ENCODE results near the gene OGFOD2.

Gene OGFOD2

GRCh38 chr12:122994140-122994675 lies 19.2 kb downstream of the OGFOD2 start:
- no peak for TF ChIP-seq EZH2 (optimal IDR thresholded peaks at IDR 0.05; ENCODE audit: low read depth, low read length)
- no peak for TF ChIP-seq EZH2phosphoT487 (IDR thresholded peaks at IDR 0.05; ENCODE audit: low read length)
- TF ChIP-seq CTCF (IDR thresholded peaks at IDR 0.05; ENCODE audit: low read length), result no peak
- Histone ChIP-seq H3F3A (ENCODE audit: insufficient read depth, low read length) (no peaks in the 10 kb centered on the region), H3K9me2 (replicated peaks; ENCODE audit: insufficient read depth, low read length) (no peaks in the 10 kb centered on the region), H3K4me3 (ENCODE audit: low read length) (no peak overlapping the region), H3K27ac (ENCODE audit: low read length) (no peak overlapping the region), H3K27me3 (replicated peaks; ENCODE audit: insufficient read depth, low read length) (no peaks in the 10 kb centered on the region), H2AFZ (ENCODE audit: low read length) (no peak overlapping the region), H3K4me2 (ENCODE audit: low read depth, low read length) (no peak overlapping the region), H3K9ac (ENCODE audit: low read length) (no peak overlapping the region), H3K4me1 (ENCODE audit: low read length) (no peaks in the 10 kb centered on the region), H4K20me1 (ENCODE audit: insufficient read depth, low read length) (no peaks in the 10 kb centered on the region), H3K36me3 (replicated peaks; ENCODE audit: insufficient read depth, low read length) (no peaks in the 10 kb centered on the region), H3K9me3 (replicated peaks; ENCODE audit: insufficient read depth, low read length) (no peaks in the 10 kb centered on the region), H3K79me2 (ENCODE audit: low read length) (no peaks in the 10 kb centered on the region)
- DNase-seq, result no peak

GRCh38 chr12:122994781-122995502 lies 19.9 kb downstream of the OGFOD2 start:
- no peak overlapping the region for H2AFZ ChIP-seq (ENCODE audit: low read length)
- no peaks in the 10 kb centered on the region for H4K20me1 ChIP-seq (ENCODE audit: insufficient read depth, low read length)
- H3F3A ChIP-seq (ENCODE audit: insufficient read depth, low read length), result no peaks in the 10 kb centered on the region
- no peak overlapping the region for H3K4me2 ChIP-seq (ENCODE audit: low read depth, low read length)
- H3K4me1 ChIP-seq (ENCODE audit: low read length), result no peaks in the 10 kb centered on the region
- no peak overlapping the region for H3K27ac ChIP-seq (ENCODE audit: low read length)
- no peak overlapping the region for H3K9ac ChIP-seq (ENCODE audit: low read length)
- no peak for DNase-seq
- no peak overlapping the region for H3K4me3 ChIP-seq (ENCODE audit: low read length)
- H3K9me2 ChIP-seq (replicated peaks; ENCODE audit: insufficient read depth, low read length), result no peaks in the 10 kb centered on the region
- H3K9me3 ChIP-seq (replicated peaks; ENCODE audit: insufficient read depth, low read length), result no peaks in the 10 kb centered on the region
- H3K36me3 ChIP-seq (replicated peaks; ENCODE audit: insufficient read depth, low read length), result no peaks in the 10 kb centered on the region
- H3K27me3 ChIP-seq (replicated peaks; ENCODE audit: insufficient read depth, low read length), result no peaks in the 10 kb centered on the region
- no peaks in the 10 kb centered on the region for H3K79me2 ChIP-seq (ENCODE audit: low read length)
- TF ChIP-seq CTCF (IDR thresholded peaks at IDR 0.05; ENCODE audit: low read length) (no peak), EZH2 (optimal IDR thresholded peaks at IDR 0.05; ENCODE audit: low read depth, low read length) (no peak), EZH2phosphoT487 (IDR thresholded peaks at IDR 0.05; ENCODE audit: low read length) (no peak)

GRCh38 chr12:122995503-122996187 lies 20.6 kb downstream of the OGFOD2 start:
- Histone ChIP-seq H3K27me3 (replicated peaks; ENCODE audit: insufficient read depth, low read length) (no peaks in the 10 kb centered on the region), H3K9ac (ENCODE audit: low read length) (no peak overlapping the region), H3K79me2 (ENCODE audit: low read length) (no peaks in the 10 kb centered on the region), H3K4me2 (ENCODE audit: low read depth, low read length) (no peak overlapping the region), H3K9me2 (replicated peaks; ENCODE audit: insufficient read depth, low read length) (no peaks in the 10 kb centered on the region), H3K36me3 (replicated peaks; ENCODE audit: insufficient read depth, low read length) (no peaks in the 10 kb centered on the region), H3F3A (ENCODE audit: insufficient read depth, low read length) (no peaks in the 10 kb centered on the region), H3K27ac (ENCODE audit: low read length) (no peak overlapping the region), H3K9me3 (replicated peaks; ENCODE audit: insufficient read depth, low read length) (no peaks in the 10 kb centered on the region), H3K4me1 (ENCODE audit: low read length) (no peaks in the 10 kb centered on the region), H4K20me1 (ENCODE audit: insufficient read depth, low read length) (no peaks in the 10 kb centered on the region), H3K4me3 (ENCODE audit: low read length) (no peak overlapping the region), H2AFZ (ENCODE audit: low read length) (no peak overlapping the region)
- no peak for DNase-seq
- TF ChIP-seq EZH2phosphoT487 (IDR thresholded peaks at IDR 0.05; ENCODE audit: low read length) (no peak), EZH2 (optimal IDR thresholded peaks at IDR 0.05; ENCODE audit: low read depth, low read length) (no peak), CTCF (IDR thresholded peaks at IDR 0.05; ENCODE audit: low read length) (no peak)

Measured in MM.1S (cell line).